ENCODE data around the gene WWOX. TPM values are rescaled to one million over a fixed set of nuclear protein-coding genes. Genes with fewer than 3 reads are reported as not detected.

Gene WWOX
- total RNA-seq, 3 donors from 2014 or later (not counting 1 experiment from before 2014, with no cell fraction given): 21.0 to 29.8 (median 27.0) TPM

- H3K4me3 Mint-ChIP-seq: no peak overlapping the region
- intact Hi-C loops (cut with micrococcal nuclease): no loop called here
- no peak overlapping the region for H3K4me3 ChIP-seq (ENCODE audit: low read length)
- H3K4me1 ChIP-seq (ENCODE audit: control insufficient read depth, insufficient read depth, low read length): no peaks in the 10 kb centered on the region
- no peaks in the 10 kb centered on the region for H3K9me3 ChIP-seq (ENCODE audit: control insufficient read depth, insufficient read depth, low read length)
- no peaks in the 10 kb centered on the region for H3K27me3 ChIP-seq (ENCODE audit: control insufficient read depth, insufficient read depth, low read length)
- no peaks in the 10 kb centered on the region for H3K9me3 Mint-ChIP-seq
- TF ChIP-seq, protein P1, sequence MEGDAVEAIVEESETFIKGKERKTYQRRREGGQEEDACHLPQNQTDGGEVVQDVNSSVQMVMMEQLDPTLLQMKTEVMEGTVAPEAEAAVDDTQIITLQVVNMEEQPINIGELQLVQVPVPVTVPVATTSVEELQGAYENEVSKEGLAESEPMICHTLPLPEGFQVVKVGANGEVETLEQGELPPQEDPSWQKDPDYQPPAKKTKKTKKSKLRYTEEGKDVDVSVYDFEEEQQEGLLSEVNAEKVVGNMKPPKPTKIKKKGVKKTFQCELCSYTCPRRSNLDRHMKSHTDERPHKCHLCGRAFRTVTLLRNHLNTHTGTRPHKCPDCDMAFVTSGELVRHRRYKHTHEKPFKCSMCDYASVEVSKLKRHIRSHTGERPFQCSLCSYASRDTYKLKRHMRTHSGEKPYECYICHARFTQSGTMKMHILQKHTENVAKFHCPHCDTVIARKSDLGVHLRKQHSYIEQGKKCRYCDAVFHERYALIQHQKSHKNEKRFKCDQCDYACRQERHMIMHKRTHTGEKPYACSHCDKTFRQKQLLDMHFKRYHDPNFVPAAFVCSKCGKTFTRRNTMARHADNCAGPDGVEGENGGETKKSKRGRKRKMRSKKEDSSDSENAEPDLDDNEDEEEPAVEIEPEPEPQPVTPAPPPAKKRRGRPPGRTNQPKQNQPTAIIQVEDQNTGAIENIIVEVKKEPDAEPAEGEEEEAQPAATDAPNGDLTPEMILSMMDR (IDR thresholded peaks at IDR 0.05): no peak
- peaks cover 0 to 5% of the 10 kb centered on the region in 2 donors for H3K4me1 Mint-ChIP-seq
- DNase-seq (no peak), ATAC-seq (no peak)
- H3K27ac Mint-ChIP-seq: no peak overlapping the region
- H3K36me3 ChIP-seq (ENCODE audit: control insufficient read depth, insufficient read depth, low read length): no peaks in the 10 kb centered on the region
- no peaks in the 10 kb centered on the region for H3K36me3 Mint-ChIP-seq
- H3K27me3 Mint-ChIP-seq (ENCODE audit: low read depth in 2 of 2): peaks cover 0 to 7% of the 10 kb centered on the region in 2 donors
- 70% methylated on average over 8 of the region's 13 CpGs for whole genome bisulfite sequencing (ENCODE audit: insufficient coverage)
- no peak overlapping the region for H3K27ac ChIP-seq (ENCODE audit: low read length)
Measured at GRCh38 chr16:78609402-78610274, 510.2 kb downstream of the WWOX start.

GRCh38 chr16:78611318-78611717 is 511.9 kb downstream of the WWOX start:
- H3K36me3 ChIP-seq (ENCODE audit: control insufficient read depth, insufficient read depth, low read length): no peaks in the 10 kb centered on the region
- Mint-ChIP-seq H3K4me1 (no peaks in the 10 kb centered on the region), H3K27me3 (ENCODE audit: low read depth in 2 of 2) (peaks cover 0 to 3% of the 10 kb centered on the region in 2 donors), H3K4me3 (no peak overlapping the region), H3K9me3 (no peaks in the 10 kb centered on the region), H3K27ac (no peak overlapping the region), H3K36me3 (no peaks in the 10 kb centered on the region)
- H3K4me3 ChIP-seq (ENCODE audit: low read length): no peak overlapping the region
- no peaks in the 10 kb centered on the region for H3K27me3 ChIP-seq (ENCODE audit: control insufficient read depth, insufficient read depth, low read length)
- no peaks in the 10 kb centered on the region for H3K4me1 ChIP-seq (ENCODE audit: control insufficient read depth, insufficient read depth, low read length)
- ATAC-seq (no peak), DNase-seq (no peak)
- H3K9me3 ChIP-seq (ENCODE audit: control insufficient read depth, insufficient read depth, low read length): no peaks in the 10 kb centered on the region
- no peak overlapping the region for H3K27ac ChIP-seq (ENCODE audit: low read length)
- intact Hi-C loops (cut with micrococcal nuclease): no loop called here
- 100% methylated on average over 2 of the region's 2 CpGs for WGBS (ENCODE audit: insufficient coverage)
- TF ChIP-seq, protein P1 (IDR thresholded peaks at IDR 0.05): no peak

DNA sequence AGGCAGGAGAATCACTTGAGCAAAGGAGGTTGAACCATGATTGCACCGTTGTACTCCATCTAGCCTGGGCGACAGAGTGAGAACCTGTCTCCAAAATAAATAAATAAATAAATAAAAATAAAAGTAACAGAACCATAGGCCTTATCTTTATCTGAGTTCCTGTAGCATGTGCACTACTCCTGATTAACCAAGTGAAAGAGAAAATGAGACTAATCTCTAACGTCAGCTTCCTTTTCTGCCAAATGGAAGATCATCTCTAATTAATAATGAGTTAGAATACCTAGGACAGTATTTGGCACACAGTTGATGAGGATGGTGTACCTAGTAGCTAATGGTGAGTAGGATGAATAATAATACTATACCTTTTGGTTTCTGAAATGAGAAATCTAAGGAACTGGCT is 520.4 kb downstream of the WWOX start:
- Histone ChIP-seq H3K27ac (ENCODE audit: low read length) (no peak overlapping the region), H3K4me3 (ENCODE audit: low read length) (no peak overlapping the region), H3K9me3 (ENCODE audit: control insufficient read depth, insufficient read depth, low read length) (peaks cover 8% of the 10 kb centered on the region), H3K36me3 (ENCODE audit: control insufficient read depth, insufficient read depth, low read length) (no peaks in the 10 kb centered on the region), H3K27me3 (ENCODE audit: control insufficient read depth, insufficient read depth, low read length) (no peaks in the 10 kb centered on the region), H3K4me1 (ENCODE audit: control insufficient read depth, insufficient read depth, low read length) (no peaks in the 10 kb centered on the region)
- Mint-ChIP-seq H3K27me3 (ENCODE audit: low read depth in 2 of 2) (no peaks in the 10 kb centered on the region), H3K27ac (no peak overlapping the region), H3K9me3 (no peaks in the 10 kb centered on the region), H3K36me3 (no peaks in the 10 kb centered on the region), H3K4me3 (no peak overlapping the region), H3K4me1 (no peaks in the 10 kb centered on the region)
- WGBS (ENCODE audit: insufficient coverage): no CpG with 5 or more reads among the region's 3 CpGs
- intact Hi-C loops (cut with micrococcal nuclease): no loop called here
- TF ChIP-seq, protein P1 (IDR thresholded peaks at IDR 0.05): no peak
- no peak for DNase-seq
- ATAC-seq: no peak

Data from natural killer cell (primary cell).